PC-9 (cell line): ENCODE measurements around the gene DNM3. TPM values are rescaled to one million over a fixed set of nuclear protein-coding genes. Genes with fewer than 3 reads are reported as not detected.

Experiments used
- BruUV-seq: library from RNA; stranded (reverse); fragments of 400-500 nt; replicated peaks from 2 replicates; lab custom pipeline; 2021; lab: Mats Ljungman, UMichigan
- CTCF ChIA-PET: fragments of 300-600 bp; sonication (Branson Sonifier 250); formaldehyde crosslinking; loops from one replicate; lab custom pipeline; 2022; ENCODE audit warnings: antibody characterized with exemption; lab: Charles Lee
- POLR2A ChIA-PET: fragments of 300-600 bp; sonication (Branson Sonifier 250); formaldehyde crosslinking; loops from one replicate; lab custom pipeline; 2022; ENCODE audit warnings: antibody characterized with exemption; ENCODE audit not compliant: unreplicated experiment; lab: Charles Lee
- DNase-seq, 2 experiments: peaks; one replicate each; pipeline versions ENCODE4 v3.0.0 to v3.0.0-alpha.2; 2015 to 2022; ENCODE audit warnings: mixed read lengths in 1 of 2
- H2AFZ ChIP-seq: fragments of 200-600 bp; sonication (generic); 2 replicates; pipeline ENCODE4 v1.8.1; 2017; ENCODE audit warnings: antibody characterized with exemption
- H3F3A ChIP-seq: fragments of 200-600 bp; sonication (generic); 2 replicates; pipeline ENCODE4 v1.8.1; 2017; ENCODE audit warnings: antibody characterized with exemption, mild to moderate bottlenecking, low read depth; ENCODE audit not compliant: insufficient read depth
- H3K27ac ChIP-seq: fragments of 200-600 bp; sonication (generic); 2 replicates; pipeline ENCODE4 v1.6.1; 2016; ENCODE audit warnings: mixed run types
- H3K27me3 ChIP-seq: fragments of 200-600 bp; sonication (generic); 2 replicates; pipeline ENCODE4 v1.6.1; 2016; ENCODE audit warnings: low read depth, mixed run types; ENCODE audit not compliant: insufficient read depth
- H3K36me3 ChIP-seq: fragments of 200-600 bp; sonication (generic); 2 replicates; pipeline ENCODE4 v1.6.1; 2016; ENCODE audit warnings: low read depth, mixed run types
- H3K4me1 ChIP-seq: fragments of 200-600 bp; sonication (generic); replicated peaks from 2 replicates; pipeline ENCODE4 v1.6.1; 2016; ENCODE audit warnings: mixed run types; ENCODE audit not compliant: insufficient read depth
- H3K4me2 ChIP-seq: fragments of 200-600 bp; sonication (generic); 2 replicates; pipeline ENCODE4 v1.6.1; 2017; ENCODE audit warnings: mixed run types
- H3K4me3 ChIP-seq: fragments of 200-600 bp; sonication (generic); 2 replicates; pipeline ENCODE4 v1.6.1; 2016; ENCODE audit warnings: mixed run types
- H3K79me2 ChIP-seq: fragments of 200-600 bp; sonication (generic); 2 replicates; pipeline ENCODE4 v1.6.1; 2017; ENCODE audit warnings: low read depth, mixed run types
- H3K9me2 ChIP-seq: fragments of 200-600 bp; sonication (generic); 2 replicates; pipeline ENCODE4 v1.8.1; 2017; ENCODE audit warnings: mild to moderate bottlenecking; ENCODE audit not compliant: insufficient read depth
- H3K9me3 ChIP-seq: fragments of 200-600 bp; sonication (generic); 2 replicates; pipeline ENCODE4 v1.8.1; 2016; ENCODE audit warnings: low read depth; ENCODE audit not compliant: insufficient read depth
- H4K20me1 ChIP-seq: fragments of 200-600 bp; sonication (generic); 2 replicates; pipeline ENCODE4 v1.8.1; 2017; ENCODE audit not compliant: insufficient read depth
- CTCF ChIP-seq: fragments of 200-600 bp; sonication (generic); conservative IDR thresholded peaks from 2 replicates; pipeline ENCODE4 v1.6.1; 2017; ENCODE audit warnings: mixed run types, antibody characterized with exemption, mild to moderate bottlenecking, moderate library complexity
- EZH2 ChIP-seq: fragments of 200-600 bp; sonication (generic); IDR thresholded peaks from 2 replicates; pipeline ENCODE4 v1.8.0; 2017; ENCODE audit warnings: antibody characterized with exemption, low read depth
- intact Hi-C: fragments of 100-400 bp; cut with micrococcal nuclease; formaldehyde crosslinking; loops from one replicate; pipeline ENCODE4 v1.10.0; 2022; ENCODE audit not compliant: unreplicated experiment
- total RNA-seq: library from RNA; stranded (reverse); gene quantifications from 2 replicates; pipeline ENCODE4 v1.2.3, GENCODE V29; 2021

The DNM3 gene
- total RNA-seq, 1 experiment from 2014 or later = 1.7 TPM

- H3K27ac ChIP-seq = no peak overlapping the region
- H3K36me3 ChIP-seq = no peaks in the 10 kb centered on the region
- no TSS peak for BruUV-seq
- H3K9me3 ChIP-seq = no peaks in the 10 kb centered on the region
- no peaks in the 10 kb centered on the region for H3F3A ChIP-seq
- ChIA-PET CTCF (no interaction called here), POLR2A (no interaction called here)
- intact Hi-C loops = loop anchor here (10.0 kb wide), 1 partner anchor 767 kb away; no protein-coding TSS in a partner anchor
- no peak overlapping the region for H3K4me3 ChIP-seq
- H3K79me2 ChIP-seq = no peaks in the 10 kb centered on the region
- no peak for DNase-seq
- peaks cover 18% of the 10 kb centered on the region for H3K4me1 ChIP-seq
- H4K20me1 ChIP-seq = no peaks in the 10 kb centered on the region
- no peak overlapping the region for H3K4me2 ChIP-seq
- H3K9me2 ChIP-seq = no peaks in the 10 kb centered on the region
- H3K27me3 ChIP-seq = no peaks in the 10 kb centered on the region
- TF ChIP-seq EZH2 = no peak
- H2AFZ ChIP-seq = no peak overlapping the region
These were observed 570.6 kb downstream of the DNM3 start for GRCh38 chr1:172411791-172412338.

- Histone ChIP-seq H2AFZ (no peak overlapping the region), H3K4me3 (no peak overlapping the region), H3K27ac (no peak overlapping the region), H3K79me2 (no peaks in the 10 kb centered on the region), H3K4me2 (no peak overlapping the region), H3K4me1 (peaks cover 37% of the 10 kb centered on the region), H3K9me3 (peaks cover 5% of the 10 kb centered on the region; the same call in 1 of the 2 replicates), H3K27me3 (no peaks in the 10 kb centered on the region), H3F3A (0 out of 2 replicates have a peak, but pooled peaks cover 4% of the 10 kb centered on the region), H4K20me1 (no peaks in the 10 kb centered on the region), H3K9me2 (no peaks in the 10 kb centered on the region), H3K36me3 (no peaks in the 10 kb centered on the region)
- ChIA-PET CTCF (interaction anchor here (0.7 kb wide), 1 partner anchor 430 kb away, joined by 3 read pairs; no protein-coding TSS in a partner anchor), POLR2A (no interaction called here)
- BruUV-seq = no TSS peak
- no peak for TF ChIP-seq EZH2
- TF ChIP-seq CTCF = no peak
- peak in 1 of 2 experiments; percentile 35 for DNase-seq
- intact Hi-C loops = loop anchor here (10.0 kb wide), 1 partner anchor 770 kb away; no protein-coding TSS in a partner anchor
These were observed 573.0 kb downstream of the DNM3 start for GRCh38 chr1:172414331-172414730.

- Histone ChIP-seq H3K4me1 (peaks cover 37% of the 10 kb centered on the region), H3K36me3 (no peaks in the 10 kb centered on the region), H3K4me3 (no peak overlapping the region), H3K79me2 (no peaks in the 10 kb centered on the region), H3K9me3 (peaks cover 5% of the 10 kb centered on the region; the same call in 1 of the 2 replicates), H3F3A (0 out of 2 replicates have a peak, but pooled peaks cover 4% of the 10 kb centered on the region), H3K27me3 (no peaks in the 10 kb centered on the region), H2AFZ (no peak overlapping the region), H3K9me2 (no peaks in the 10 kb centered on the region), H3K27ac (no peak overlapping the region), H4K20me1 (no peaks in the 10 kb centered on the region), H3K4me2 (no peak overlapping the region)
- BruUV-seq = no TSS peak
- intact Hi-C loops = loop anchor here (10.0 kb wide), 1 partner anchor 772 kb away; no protein-coding TSS in a partner anchor
- ChIA-PET CTCF (interaction anchor here (0.6 kb wide), 1 partner anchor 325 kb away, joined by 4 read pairs; no protein-coding TSS in a partner anchor), POLR2A (no interaction called here)
- TF ChIP-seq EZH2 (no peak), CTCF (no peak)
- no peak for DNase-seq
These were observed 575.3 kb downstream of the DNM3 start for GRCh38 chr1:172416496-172417035.
